ENCODE measurements around the gene TMEM127.
A peak's percentile ranks its signal among the peaks of the same experiment; 100 is the strongest.
"Not testable (repeated sequence)": the region's sequence is repeated elsewhere in the genome, so short reads cannot be mapped to it uniquely, and the experiment has no call there.

Gene TMEM127

DNA sequence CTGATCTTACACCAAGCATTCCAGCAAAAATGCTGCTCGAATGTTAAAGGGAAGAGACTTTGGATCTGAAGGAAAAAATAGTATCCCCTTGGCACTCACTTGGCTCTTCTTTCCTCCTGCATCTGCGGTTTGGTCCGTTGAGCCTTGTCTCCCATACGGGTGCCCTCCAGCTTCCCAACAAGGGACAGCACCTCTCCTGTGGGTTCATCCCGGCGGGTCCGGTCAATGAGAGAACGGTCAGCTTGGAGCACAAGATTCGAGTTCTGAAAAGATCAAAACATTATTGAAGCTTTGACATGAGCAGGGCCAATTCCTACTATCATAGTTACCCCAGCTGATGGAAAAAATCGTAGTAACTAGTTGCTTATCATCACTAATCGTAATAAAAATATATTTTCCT, 38.8 kb upstream of the TMEM127 start:
- TF ChIP-seq CTCF (IDR thresholded peaks at IDR 0.05; ENCODE audit: control insufficient read depth, insufficient read depth, low read depth, low read length, missing control alignments): no peak
- no peak for DNase-seq (ENCODE audit: low read depth)
- peak overlapping the region; percentile 100 for H3K4me3 ChIP-seq (ENCODE audit: control insufficient read depth, low read depth, low read length)

GRCh38 chr2:96301865-96302264, 36.1 kb upstream of the TMEM127 start:
- no peak overlapping the region for H3K4me3 ChIP-seq (ENCODE audit: control insufficient read depth, low read depth, low read length)
- no peak for DNase-seq (ENCODE audit: low read depth)
- TF ChIP-seq CTCF (IDR thresholded peaks at IDR 0.05; ENCODE audit: control insufficient read depth, insufficient read depth, low read depth, low read length, missing control alignments): no peak

GRCh38 chr2:96296925-96297324, 31.1 kb upstream of the TMEM127 start:
- no peak overlapping the region for H3K4me3 ChIP-seq (ENCODE audit: control insufficient read depth, low read depth, low read length)
- no peak for DNase-seq (ENCODE audit: low read depth)
- no peak for TF ChIP-seq CTCF (IDR thresholded peaks at IDR 0.05; ENCODE audit: control insufficient read depth, insufficient read depth, low read depth, low read length, missing control alignments)

- not testable (repeated sequence) for DNase-seq (ENCODE audit: low read depth); H3K4me3 ChIP-seq (ENCODE audit: control insufficient read depth, low read depth, low read length)
Observed at GRCh38 chr2:96294271-96294670, 28.5 kb upstream of the TMEM127 start.

DNA sequence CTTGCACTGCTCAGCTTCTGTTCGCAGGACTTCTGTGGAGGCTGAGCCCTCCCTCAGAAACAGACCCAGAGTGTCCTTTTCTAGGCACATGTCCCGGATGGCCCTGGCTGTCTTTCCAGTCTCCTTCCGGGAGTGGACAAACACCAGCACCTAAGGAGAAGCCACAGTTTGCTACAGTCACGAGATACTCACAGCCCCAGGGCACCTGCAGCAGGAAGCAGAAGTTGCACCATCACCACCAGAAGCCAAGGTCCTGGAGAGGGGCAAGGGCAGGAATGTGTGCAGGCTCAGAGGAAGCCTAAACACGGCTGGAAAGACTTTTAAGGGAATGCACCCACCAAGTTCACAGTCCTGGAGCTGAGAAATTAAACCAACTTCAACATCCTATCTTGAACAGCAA, 26.0 kb upstream of the TMEM127 start:
- DNase-seq (ENCODE audit: low read depth): no peak
- TF ChIP-seq CTCF (IDR thresholded peaks at IDR 0.05; ENCODE audit: control insufficient read depth, insufficient read depth, low read depth, low read length, missing control alignments): no peak
- no peak overlapping the region for H3K4me3 ChIP-seq (ENCODE audit: control insufficient read depth, low read depth, low read length)

DNA sequence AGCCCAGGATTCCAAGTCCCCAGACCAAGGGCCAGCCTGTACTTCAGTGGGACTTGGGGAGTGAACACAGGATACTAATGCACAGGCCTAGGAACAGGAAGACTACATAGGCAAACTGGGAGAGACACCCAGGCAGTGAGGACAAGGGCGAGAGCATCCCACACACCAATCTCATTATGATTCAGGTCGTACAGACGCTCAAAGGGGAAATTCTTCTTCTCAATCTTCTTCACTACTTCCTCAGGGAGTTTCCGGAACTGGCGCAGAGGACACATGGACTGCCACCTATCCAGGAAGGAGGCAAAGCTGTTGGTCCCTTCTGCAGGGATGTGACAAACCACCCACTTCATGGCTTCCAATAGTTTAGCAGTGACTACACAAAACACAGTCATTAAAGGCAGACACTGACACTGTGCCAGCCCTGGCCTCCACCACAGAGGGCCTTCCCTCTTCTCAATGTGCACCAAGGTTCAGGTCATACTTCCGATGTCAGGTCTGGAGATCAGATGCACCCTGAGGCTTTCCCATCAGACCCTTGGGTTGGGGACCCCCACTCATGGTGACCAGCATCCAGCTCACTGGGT, 21.6 kb upstream of the TMEM127 start:
- no peak for DNase-seq (ENCODE audit: low read depth)
- no peak for TF ChIP-seq CTCF (IDR thresholded peaks at IDR 0.05; ENCODE audit: control insufficient read depth, insufficient read depth, low read depth, low read length, missing control alignments)
- no peak overlapping the region for H3K4me3 ChIP-seq (ENCODE audit: control insufficient read depth, low read depth, low read length)

- no peak for TF ChIP-seq CTCF (IDR thresholded peaks at IDR 0.05; ENCODE audit: control insufficient read depth, insufficient read depth, low read depth, low read length, missing control alignments)
- no peak overlapping the region for H3K4me3 ChIP-seq (ENCODE audit: control insufficient read depth, low read depth, low read length)
- DNase-seq (ENCODE audit: low read depth): no peak
Observed at GRCh38 chr2:96276787-96277499, 11.1 kb upstream of the TMEM127 start.

Data from AG09309 (cell line).